K562 (cell line): Measurements from ENCODE around the gene PRTN3. TPM values are rescaled to one million over a fixed set of nuclear protein-coding genes. Genes with fewer than 3 reads are reported as not detected.

Experiments used
- GATAD2A ChIP-seq: fragments of 450-650 bp; IDR thresholded peaks from 2 replicates; pipeline ENCODE4 v1.6.1; 2017
- KAT7 ChIP-seq: sonication (generic); formaldehyde crosslinking; IDR thresholded peaks from 2 replicates; pipeline ENCODE4 v1.8.0; 2022; ENCODE audit warnings: missing genetic modification reagents, mild to moderate bottlenecking, borderline replicate concordance
- KDM4B ChIP-seq, 2 experiments: fragments of 450-650 bp in 1 of 2; sonication (generic) in 1 of 2; IDR thresholded peaks; 2 replicates each; pipeline ENCODE4 v1.6.1; 2016 to 2017; ENCODE audit warnings: borderline replicate concordance in 2 of 2, antibody characterized with exemption in 1 of 2, low read depth in 1 of 2, mild to moderate bottlenecking in 1 of 2
- MTA3 ChIP-seq: fragments of 450-650 bp; formaldehyde crosslinking; IDR thresholded peaks from 2 replicates; pipeline ENCODE4 v1.6.1; 2017; ENCODE audit warnings: mild to moderate bottlenecking, borderline replicate concordance
- NFIX ChIP-seq: fragments of 250-450 bp; sonication (Bioruptor Pico); IDR thresholded peaks from 2 replicates; pipeline ENCODE4 v1.4.0; 2020; ENCODE audit warnings: low read depth, mild to moderate bottlenecking, moderate library complexity
- RBFOX2 ChIP-seq: fragments of 200-400 bp; formaldehyde crosslinking; IDR thresholded peaks from 2 replicates; pipeline ENCODE4 v1.6.1; 2017; ENCODE audit warnings: low read depth, mild to moderate bottlenecking, low read length, moderate library complexity
- TAF15 ChIP-seq: fragments of 200-400 bp; formaldehyde crosslinking; IDR thresholded peaks from 2 replicates; pipeline ENCODE4 v1.6.1; 2017; ENCODE audit warnings: mild to moderate bottlenecking, low read depth, low read length, moderate library complexity
- polyA plus RNA-seq, 8 experiments: library from polyadenylated mRNA; depleted of rRNA in 4 of 8; stranded (reverse) in 5 of 8; unstranded in 3 of 8; fragments of >200 nt; fragmentation: Nextera tagmentation in 2 of 8; fragmentation: Illumina TruSeq in 1 of 8; extraction: Ambion mirVana in 2 of 8; extraction: Trizol in 1 of 8; gene quantifications; 2 replicates each; pipeline versions ENCODE4 v1.2.1 to v1.2.3, GENCODE V29; 2011 to 2014; ENCODE audit warnings: inconsistent platforms in 1 of 8, missing spikeins in 1 of 8
- total RNA-seq, 7 experiments: library from RNA; depleted of rRNA in 6 of 7; stranded (reverse); fragments of >200 nt in 6 of 7; fragmentation: Illumina TruSeq in 2 of 7; extraction: Trizol in 2 of 7; gene quantifications; 2 replicates each; pipeline versions ENCODE4 v1.2.1 to v1.2.3, GENCODE V29; 2011 to 2021; ENCODE audit warnings: low replicate concordance in 1 of 7
- TF ChIP-seq, protein P1 (sequence below): fragments of 450-650 bp; conservative IDR thresholded peaks from 2 replicates; pipeline ENCODE4 v1.6.1; 2016; ENCODE audit warnings: missing genetic modification characterization, low read depth, mild to moderate bottlenecking, missing compliant biosample characterization, moderate library complexity
- TF ChIP-seq, protein P2 (sequence below): sonication (generic); formaldehyde crosslinking; IDR thresholded peaks from 2 replicates; pipeline ENCODE4 v1.9.0; 2022; ENCODE audit warnings: mild to moderate bottlenecking, missing genetic modification reagents

The PRTN3 gene
- total and polyA plus RNA-seq, 9 of the 15 experiments (the other 6 are each of a cell fraction or from before 2014, with no cell fraction given), result 0.14 to 0.86 (median 0.43) TPM; not detected in 3

DNA sequence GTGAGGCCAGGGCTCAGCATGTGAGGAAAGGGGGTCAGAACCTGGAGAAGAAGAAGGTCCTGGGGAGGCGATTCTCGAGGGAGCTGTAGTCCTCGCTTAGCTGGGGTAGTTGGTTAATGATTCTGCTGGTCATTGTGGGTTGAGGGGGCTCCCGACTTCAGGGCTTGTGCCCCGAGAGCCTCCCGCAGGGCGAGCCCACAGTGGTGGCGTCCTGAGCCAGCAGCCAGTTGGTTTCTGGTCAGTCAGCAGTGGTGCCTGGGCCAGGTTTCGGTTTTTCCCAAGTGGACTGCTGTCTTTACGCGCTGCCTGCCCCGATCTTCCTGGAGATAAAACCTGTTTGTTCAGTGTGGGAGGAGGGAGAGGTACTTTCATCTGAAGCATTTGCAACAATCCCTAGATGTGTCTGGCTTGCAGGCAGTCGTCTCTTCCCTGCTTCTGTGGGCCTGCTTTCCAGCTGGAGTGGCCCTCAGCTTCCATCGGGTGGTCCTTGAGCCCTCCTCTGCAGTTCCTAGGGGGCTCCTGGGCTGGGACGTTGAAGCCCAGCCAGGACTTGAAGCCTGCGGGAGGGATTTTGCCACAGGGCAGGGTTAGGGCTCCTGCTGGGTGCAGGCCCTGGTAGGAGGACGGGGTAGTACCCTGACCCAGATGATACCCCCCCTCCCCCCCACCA lies 40.3 kb upstream of the PRTN3 start (continued):
- TF ChIP-seq KAT7 (CRISPR knock-in tag), result 0 out of 2 replicates have a peak, but pooled peaks have one; percentile 50
- no peak for TF ChIP-seq TAF15
- TF ChIP-seq KDM4B (IDR thresholded peaks at IDR 0.05; ENCODE audit: borderline replicate concordance in 2 of 2, low read depth in 1 of 2), result peak in 1 of 2 experiments; percentile 7; a peak in 1 of 4 replicates
- TF ChIP-seq RBFOX2, result peak; percentile 48
- TF ChIP-seq, protein P1, sequence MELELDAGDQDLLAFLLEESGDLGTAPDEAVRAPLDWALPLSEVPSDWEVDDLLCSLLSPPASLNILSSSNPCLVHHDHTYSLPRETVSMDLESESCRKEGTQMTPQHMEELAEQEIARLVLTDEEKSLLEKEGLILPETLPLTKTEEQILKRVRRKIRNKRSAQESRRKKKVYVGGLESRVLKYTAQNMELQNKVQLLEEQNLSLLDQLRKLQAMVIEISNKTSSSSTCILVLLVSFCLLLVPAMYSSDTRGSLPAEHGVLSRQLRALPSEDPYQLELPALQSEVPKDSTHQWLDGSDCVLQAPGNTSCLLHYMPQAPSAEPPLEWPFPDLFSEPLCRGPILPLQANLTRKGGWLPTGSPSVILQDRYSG (tag), result 0 out of 2 replicates have a peak, but pooled peaks have one; percentile 19
- TF ChIP-seq NFIX (CRISPR knock-in tag), result no peak
- TF ChIP-seq, protein P2, sequence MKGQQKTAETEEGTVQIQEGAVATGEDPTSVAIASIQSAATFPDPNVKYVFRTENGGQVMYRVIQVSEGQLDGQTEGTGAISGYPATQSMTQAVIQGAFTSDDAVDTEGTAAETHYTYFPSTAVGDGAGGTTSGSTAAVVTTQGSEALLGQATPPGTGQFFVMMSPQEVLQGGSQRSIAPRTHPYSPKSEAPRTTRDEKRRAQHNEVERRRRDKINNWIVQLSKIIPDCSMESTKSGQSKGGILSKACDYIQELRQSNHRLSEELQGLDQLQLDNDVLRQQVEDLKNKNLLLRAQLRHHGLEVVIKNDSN, result peak; percentile 31; the same call in 1 of the 2 replicates
- TF ChIP-seq GATAD2A, result no peak
- peak; percentile 24; the same call in 1 of the 2 replicates for TF ChIP-seq MTA3
- TF ChIP-seq, all 486 proteins: peak for 13
